NCI-H2107 (cell line): ENCODE data around the gene SAPCD2.

Experiments used
- DNase-seq: peaks from one replicate; lab custom pipeline; 2025; lab: John Stamatoyannopoulos, UW

Gene SAPCD2

GRCh38 chr9:137107312-137107921 is 37.1 kb upstream of the SAPCD2 start:
- no peak for DNase-seq

GRCh38 chr9:137106662-137107250 is 36.4 kb upstream of the SAPCD2 start:
- DNase-seq: no peak

- DNase-seq: no peak
Observed at GRCh38 chr9:137105814-137106661, 35.7 kb upstream of the SAPCD2 start.

GRCh38 chr9:137103206-137103999 is 33.0 kb upstream of the SAPCD2 start:
- DNase-seq: no peak

- no peak for DNase-seq
Observed at GRCh38 chr9:137099231-137099630, 28.9 kb upstream of the SAPCD2 start.

GRCh38 chr9:137097761-137098462 is 27.6 kb upstream of the SAPCD2 start:
- DNase-seq: no peak

GRCh38 chr9:137096785-137097546 is 26.6 kb upstream of the SAPCD2 start:
- DNase-seq: no peak

GRCh38 chr9:137095664-137096517 is 25.5 kb upstream of the SAPCD2 start:
- DNase-seq: peak; percentile 85

GRCh38 chr9:137089232-137089947 is 19.0 kb upstream of the SAPCD2 start:
- DNase-seq: no peak

- DNase-seq: no peak
Observed at GRCh38 chr9:137088121-137088520, 17.8 kb upstream of the SAPCD2 start.

- no peak for DNase-seq
Observed at GRCh38 chr9:137087409-137087925, 17.1 kb upstream of the SAPCD2 start.

GRCh38 chr9:137086531-137087408 is 16.4 kb upstream of the SAPCD2 start, which contains the start of gene MAN1B1:
MAN1B1 (plus strand) TSS chr9:137086985; CDS start chr9:137087000, 15 bp downstream.
- DNase-seq: peak; percentile 99

GRCh38 chr9:137085920-137086530 is 15.7 kb upstream of the SAPCD2 start:
- no peak for DNase-seq

GRCh38 chr9:137084526-137084925 is 14.2 kb upstream of the SAPCD2 start:
- no peak for DNase-seq

GRCh38 chr9:137083394-137084004 is 13.1 kb upstream of the SAPCD2 start:
- DNase-seq: no peak

- DNase-seq: no peak
Observed at GRCh38 chr9:137082925-137083290, 12.6 kb upstream of the SAPCD2 start.
